OCI-LY7 (cell line): ENCODE results near the gene AUTS2.

Experiments
- EZH2phosphoT487 ChIP-seq: fragments of 200-600 bp; sonication (generic); IDR thresholded peaks from 2 replicates; pipeline ENCODE4 v1.6.1; 2018; ENCODE audit warnings: low read depth, borderline replicate concordance, mild to moderate bottlenecking, mixed run types, antibody characterized with exemption, low read length, moderate library complexity, mixed read lengths
- TF ChIP-seq, protein P1 (sequence below): fragments of 200-600 bp; sonication (generic); conservative IDR thresholded peaks from 2 replicates; pipeline ENCODE4 v1.5.1; 2014; ENCODE audit warnings: mild to moderate bottlenecking, antibody characterized with exemption, low read length, moderate library complexity, mixed read lengths

GRCh38 chr7:70208236-70209063 is 610.2 kb downstream of the AUTS2 start:
- TF ChIP-seq, protein P1, sequence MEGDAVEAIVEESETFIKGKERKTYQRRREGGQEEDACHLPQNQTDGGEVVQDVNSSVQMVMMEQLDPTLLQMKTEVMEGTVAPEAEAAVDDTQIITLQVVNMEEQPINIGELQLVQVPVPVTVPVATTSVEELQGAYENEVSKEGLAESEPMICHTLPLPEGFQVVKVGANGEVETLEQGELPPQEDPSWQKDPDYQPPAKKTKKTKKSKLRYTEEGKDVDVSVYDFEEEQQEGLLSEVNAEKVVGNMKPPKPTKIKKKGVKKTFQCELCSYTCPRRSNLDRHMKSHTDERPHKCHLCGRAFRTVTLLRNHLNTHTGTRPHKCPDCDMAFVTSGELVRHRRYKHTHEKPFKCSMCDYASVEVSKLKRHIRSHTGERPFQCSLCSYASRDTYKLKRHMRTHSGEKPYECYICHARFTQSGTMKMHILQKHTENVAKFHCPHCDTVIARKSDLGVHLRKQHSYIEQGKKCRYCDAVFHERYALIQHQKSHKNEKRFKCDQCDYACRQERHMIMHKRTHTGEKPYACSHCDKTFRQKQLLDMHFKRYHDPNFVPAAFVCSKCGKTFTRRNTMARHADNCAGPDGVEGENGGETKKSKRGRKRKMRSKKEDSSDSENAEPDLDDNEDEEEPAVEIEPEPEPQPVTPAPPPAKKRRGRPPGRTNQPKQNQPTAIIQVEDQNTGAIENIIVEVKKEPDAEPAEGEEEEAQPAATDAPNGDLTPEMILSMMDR, result no peak
- no peak for TF ChIP-seq EZH2phosphoT487
